Measurements from ENCODE around the gene YY1.
A peak's percentile ranks its signal among the peaks of the same experiment; 100 is the strongest.

YY1 gene

GRCh38 chr14:100239211-100239839 is 381 bp downstream of the YY1 start:
- TF ChIP-seq TCF4 (CRISPR knock-in tag; IDR thresholded peaks at IDR 0.05; ENCODE audit: borderline replicate concordance) (no peak), ZNF8 (CRISPR knock-in tag; IDR thresholded peaks at IDR 0.05) (no peak), POU6F1 (CRISPR knock-in tag; IDR thresholded peaks at IDR 0.05; ENCODE audit: borderline replicate concordance, low read depth) (no peak), CREB5 (CRISPR knock-in tag; IDR thresholded peaks at IDR 0.05; ENCODE audit: low read depth) (no peak), OSR1 (CRISPR knock-in tag; IDR thresholded peaks at IDR 0.05) (no peak), CSDC2 (CRISPR knock-in tag; IDR thresholded peaks at IDR 0.05) (no peak), RARB (CRISPR knock-in tag; IDR thresholded peaks at IDR 0.05) (no peak), ESRRG (CRISPR knock-in tag; IDR thresholded peaks at IDR 0.05) (no peak), PPARA (CRISPR knock-in tag; IDR thresholded peaks at IDR 0.05; ENCODE audit: borderline replicate concordance) (no peak), ZFP30 (CRISPR knock-in tag; IDR thresholded peaks at IDR 0.05) (no peak), TOX (CRISPR knock-in tag; IDR thresholded peaks at IDR 0.05; ENCODE audit: borderline replicate concordance) (no peak), ZNF70 (CRISPR knock-in tag; IDR thresholded peaks at IDR 0.05) (no peak), SNAI2 (CRISPR knock-in tag; IDR thresholded peaks at IDR 0.05) (no peak), ZNF565 (CRISPR knock-in tag; conservative IDR thresholded peaks at IDR 0.05; ENCODE audit: low read depth) (no peak), GLIS3 (CRISPR knock-in tag; IDR thresholded peaks at IDR 0.05) (no peak), PATZ1 (CRISPR knock-in tag; IDR thresholded peaks at IDR 0.05; ENCODE audit: borderline replicate concordance) (no peak), CSRNP3 (CRISPR knock-in tag; IDR thresholded peaks at IDR 0.05) (no peak), BACH2 (CRISPR knock-in tag; IDR thresholded peaks at IDR 0.05; ENCODE audit: borderline replicate concordance) (no peak), ZC3H10 (CRISPR knock-in tag; IDR thresholded peaks at IDR 0.05) (no peak)
- no peak for ATAC-seq

- TF ChIP-seq PPARA (CRISPR knock-in tag; IDR thresholded peaks at IDR 0.05; ENCODE audit: borderline replicate concordance) (no peak), POU6F1 (CRISPR knock-in tag; IDR thresholded peaks at IDR 0.05; ENCODE audit: borderline replicate concordance, low read depth) (no peak), ISL1 (CRISPR knock-in tag; IDR thresholded peaks at IDR 0.05) (no peak), TSHZ2 (CRISPR knock-in tag; IDR thresholded peaks at IDR 0.05) (peak; percentile 24; the same call in 1 of the 2 replicates), PATZ1 (CRISPR knock-in tag; IDR thresholded peaks at IDR 0.05; ENCODE audit: borderline replicate concordance) (peak; percentile 55; the same call in 1 of the 2 replicates), OSR1 (CRISPR knock-in tag; IDR thresholded peaks at IDR 0.05) (no peak), ARNTL (CRISPR knock-in tag; IDR thresholded peaks at IDR 0.05; ENCODE audit: borderline replicate concordance, low read depth) (no peak), BACH2 (CRISPR knock-in tag; IDR thresholded peaks at IDR 0.05; ENCODE audit: borderline replicate concordance) (no peak), ESRRG (CRISPR knock-in tag; IDR thresholded peaks at IDR 0.05) (no peak), ZFP3 (CRISPR knock-in tag; IDR thresholded peaks at IDR 0.05) (no peak), ZFP30 (CRISPR knock-in tag; IDR thresholded peaks at IDR 0.05) (no peak)
- ATAC-seq, result peak; percentile 75
Measured at GRCh38 chr14:100239840-100240667, 1.1 kb downstream of the YY1 start.

Measured in SK-N-SH treated with all-trans-retinoic acid at 6 μM for 48 hours (cell line).